GM21786 (cell line): ENCODE results near the gene LETM1.

Source experiments
- ATAC-seq: cut with Tn5 transposase; IDR thresholded peaks from one replicate; pipeline ENCODE4 v1.9.1; 2021; ENCODE audit not compliant: unreplicated experiment

LETM1 gene

DNA sequence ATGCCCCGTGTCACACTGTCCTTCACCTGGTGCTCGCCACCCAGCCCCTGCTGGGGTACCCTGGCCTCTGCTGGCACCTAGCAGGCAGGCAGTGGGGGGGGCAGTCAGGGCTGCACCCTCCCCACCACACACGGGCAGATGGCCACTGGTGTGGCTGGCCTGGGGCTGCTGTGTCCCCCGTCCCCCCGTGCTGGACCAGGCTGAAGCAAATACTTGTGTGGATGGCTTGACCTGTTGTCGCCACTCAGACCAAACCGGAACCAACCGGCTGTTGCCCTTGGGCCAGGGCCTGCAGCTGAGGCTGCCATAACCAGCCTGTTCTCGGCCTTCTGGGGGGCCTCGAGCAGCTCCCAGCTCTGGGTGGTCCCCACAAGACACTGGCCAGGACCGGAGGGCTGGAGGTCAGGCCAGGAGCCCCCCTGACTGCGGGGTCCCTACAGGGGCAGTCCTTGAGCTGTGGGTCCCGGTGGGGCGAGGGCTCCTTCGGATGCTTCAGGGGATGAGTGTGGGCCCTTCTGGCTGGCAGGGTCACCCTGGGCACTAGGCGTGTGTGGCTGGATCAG, 58.6 kb downstream of the LETM1 start:
- no peak for ATAC-seq

DNA sequence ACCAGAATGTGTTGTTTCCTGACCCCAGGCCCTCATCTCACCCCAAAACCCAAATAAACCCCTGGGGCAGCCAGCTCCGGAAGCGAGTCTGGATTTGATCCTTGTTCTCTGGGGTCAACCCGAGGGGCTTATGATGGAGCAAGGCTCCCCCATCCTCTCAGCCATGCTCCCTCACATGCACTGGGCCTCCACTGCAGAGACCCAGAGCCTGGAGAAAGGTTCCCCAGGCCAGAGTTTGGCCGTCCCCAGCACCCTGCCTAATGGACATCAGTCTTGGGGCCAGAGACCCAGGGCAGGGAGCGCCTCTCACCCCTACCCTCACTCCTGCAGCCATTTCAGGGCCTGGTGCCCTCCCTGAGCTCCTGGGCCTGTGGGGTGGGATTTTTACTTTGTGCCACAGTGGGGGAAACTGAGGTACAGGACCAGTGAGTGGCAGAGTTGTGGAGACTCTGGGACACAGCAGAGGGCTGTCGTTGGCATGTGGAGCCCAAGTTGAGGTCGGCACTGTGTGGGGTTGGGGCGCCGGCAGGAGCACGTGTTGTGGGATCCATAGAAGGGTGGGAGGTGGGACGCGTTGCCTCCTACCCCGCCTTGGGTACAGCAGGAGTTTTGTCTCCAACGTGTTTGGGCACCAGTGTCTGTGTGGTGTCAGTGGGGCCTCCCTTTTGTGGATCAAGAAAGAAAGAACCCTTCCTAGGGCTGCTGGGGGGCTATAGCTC, 59.3 kb downstream of the LETM1 start:
- no peak for ATAC-seq

DNA sequence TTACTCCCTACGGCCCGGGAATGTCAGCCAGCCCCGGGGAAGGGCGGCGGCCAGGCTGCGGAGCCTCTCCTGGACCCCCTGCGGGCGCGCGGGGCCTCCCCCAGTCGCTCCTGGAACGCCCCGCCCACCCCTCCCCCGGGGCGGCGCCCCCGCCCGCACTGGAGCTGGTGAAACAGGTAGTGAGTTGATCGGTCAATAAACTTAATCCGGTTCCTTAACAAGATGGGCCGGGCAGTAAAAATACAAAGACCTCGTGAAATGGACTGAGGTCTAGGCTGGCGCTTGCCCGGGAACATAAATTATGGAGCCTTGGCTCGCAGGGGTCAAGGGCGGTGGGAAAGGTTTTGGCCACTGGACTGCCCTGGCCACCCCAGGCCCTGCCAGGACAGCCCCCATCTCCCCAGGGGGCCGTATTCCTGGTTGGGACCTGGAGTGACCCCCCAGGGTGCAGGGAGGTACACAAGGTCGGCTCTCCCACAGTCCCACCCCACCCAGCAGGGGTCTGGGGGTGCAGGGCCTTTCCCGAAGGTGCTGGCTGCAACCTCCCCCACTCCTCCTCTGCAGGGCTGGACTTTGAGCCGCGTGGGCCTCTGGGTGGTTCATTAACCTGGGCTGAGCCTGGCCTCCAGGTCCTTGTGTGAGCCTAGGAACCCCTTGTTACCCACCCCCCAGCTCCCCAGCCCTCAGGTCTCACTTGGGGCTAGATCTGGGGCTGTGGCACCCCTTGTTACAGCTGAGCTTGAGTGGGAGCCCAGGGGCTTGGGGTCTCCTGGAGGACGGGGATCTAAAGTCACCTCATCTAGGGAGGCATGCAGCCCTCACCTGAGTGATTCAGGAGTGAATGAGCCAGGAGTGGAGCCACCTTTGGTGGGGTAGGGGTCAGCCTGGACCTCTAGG, 60.4 kb downstream of the LETM1 start:
- ATAC-seq = no peak

DNA sequence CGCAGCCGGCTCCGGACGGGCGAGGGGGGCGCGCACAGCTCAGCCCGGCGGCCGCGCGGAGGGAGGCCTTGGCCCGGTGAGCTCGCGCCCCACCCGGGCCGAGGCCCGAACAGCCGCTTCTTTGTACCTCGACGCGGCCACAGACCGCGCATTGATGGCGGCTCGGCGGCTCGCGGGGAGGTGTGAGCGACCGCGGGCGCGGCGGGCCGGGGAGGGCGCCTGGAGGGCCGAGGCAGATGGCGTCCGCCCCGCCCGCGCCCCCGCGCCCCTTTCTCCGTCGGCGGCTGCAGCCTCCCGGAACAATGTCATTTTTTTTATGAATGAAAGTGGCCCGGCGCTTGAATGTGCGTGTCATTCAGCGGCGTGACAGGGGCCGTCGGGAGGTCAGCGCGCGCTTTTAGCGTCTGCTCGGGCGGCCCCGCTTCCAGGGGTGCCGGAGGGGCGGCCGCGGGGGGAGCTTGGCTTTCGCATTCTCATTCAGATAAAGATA, 61.1 kb downstream of the LETM1 start:
- no peak for ATAC-seq

DNA sequence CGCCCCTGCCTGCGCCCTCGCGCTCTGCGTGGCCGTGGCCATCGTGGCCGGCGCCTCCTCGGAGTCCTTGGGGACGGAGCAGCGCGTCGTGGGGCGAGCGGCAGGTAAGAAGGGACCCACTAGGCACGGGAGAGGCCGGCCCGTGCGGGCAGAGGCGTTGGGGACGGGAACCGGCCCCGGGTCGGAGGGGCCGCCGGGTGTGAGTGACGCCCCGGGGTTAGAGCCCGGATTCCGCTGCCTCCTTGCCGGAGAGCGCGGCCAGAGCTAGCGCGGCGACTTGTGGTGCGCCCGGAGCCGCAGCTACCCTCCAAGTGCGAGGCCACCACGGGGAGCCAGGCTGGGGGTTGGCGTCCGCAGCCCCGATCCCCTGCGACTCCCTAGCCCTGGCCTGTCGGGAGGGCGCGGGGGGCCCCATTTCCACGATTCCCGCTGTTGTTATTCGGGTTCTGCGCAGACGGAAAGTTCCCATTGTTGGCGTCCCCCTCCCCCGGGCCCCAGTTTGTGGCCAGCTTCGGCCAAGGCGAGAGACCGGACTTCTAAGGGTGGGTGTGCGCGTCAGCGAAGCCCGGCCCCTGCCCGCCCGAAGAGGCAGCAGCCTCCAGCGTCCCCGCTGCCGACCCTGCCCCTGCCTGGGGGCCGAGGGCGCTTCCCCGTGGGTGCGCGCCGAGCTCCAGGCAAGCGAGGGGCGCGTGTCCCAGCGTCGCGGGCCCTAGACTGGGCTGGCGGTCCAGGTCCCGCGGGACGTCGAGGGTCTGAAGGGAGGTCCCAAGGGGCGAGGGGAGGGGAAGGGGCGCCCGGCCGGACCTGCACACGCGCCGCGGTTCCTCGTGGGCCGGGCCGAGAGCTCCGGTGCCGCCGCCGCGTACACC, 61.8 kb downstream of the LETM1 start:
- no peak for ATAC-seq

DNA sequence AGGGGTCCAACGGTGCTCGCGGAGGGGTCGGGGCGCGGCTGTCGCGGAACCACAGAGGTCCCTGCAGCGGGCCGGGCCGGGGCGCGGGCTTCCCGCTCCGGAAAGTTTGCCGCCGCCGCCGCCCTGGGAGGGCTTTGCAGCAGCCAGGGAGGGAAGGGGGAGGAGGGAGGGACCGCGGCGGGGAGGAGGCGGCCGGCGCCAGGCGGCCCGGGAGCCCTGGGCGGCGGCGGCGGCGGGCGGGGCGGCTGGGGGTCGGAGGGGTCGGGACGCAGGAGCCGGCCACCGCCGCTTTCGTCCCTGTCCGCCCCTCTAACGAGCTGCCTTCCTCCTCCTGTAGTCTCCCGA, 62.5 kb downstream of the LETM1 start:
- ATAC-seq = no peak

DNA sequence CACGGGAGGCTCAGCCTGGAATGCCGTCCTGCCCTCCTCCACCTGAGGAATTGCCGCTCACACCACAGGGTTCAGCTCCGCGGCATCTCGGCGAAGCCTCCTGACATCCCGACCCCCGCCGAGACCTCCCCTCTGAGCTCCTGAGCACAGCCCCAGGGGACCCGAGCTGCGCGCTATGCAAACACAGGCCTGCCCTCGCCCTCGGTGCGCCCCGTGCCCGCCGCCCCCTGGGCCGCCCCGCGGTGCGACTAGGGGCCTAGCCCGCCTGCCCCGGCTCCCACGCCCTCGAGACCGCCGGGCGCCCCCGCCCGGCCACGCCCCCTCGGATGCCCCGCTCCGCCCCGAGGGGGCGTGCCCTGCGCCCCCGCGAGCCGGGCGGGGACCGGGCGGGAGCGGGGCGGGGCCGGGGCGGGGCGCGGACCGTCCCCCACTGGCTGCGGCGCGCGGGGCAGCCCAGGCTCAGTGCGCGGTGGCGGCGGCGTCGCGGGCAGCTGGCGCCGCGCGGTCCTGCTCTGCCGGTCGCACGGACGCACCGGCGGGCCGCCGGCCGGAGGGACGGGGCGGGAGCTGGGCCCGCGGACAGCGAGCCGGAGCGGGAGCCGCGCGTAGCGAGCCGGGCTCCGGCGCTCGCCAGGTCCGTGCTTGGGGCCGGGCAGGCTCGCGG, 63.0 kb downstream of the LETM1 start, which contains the start of gene FGFR3:
Gene FGFR3, plus strand, starts transcription at position 462 of the 664 bp plus-strand sequence. CDS start 642 bp downstream, outside the sequence.
- ATAC-seq = no peak

DNA sequence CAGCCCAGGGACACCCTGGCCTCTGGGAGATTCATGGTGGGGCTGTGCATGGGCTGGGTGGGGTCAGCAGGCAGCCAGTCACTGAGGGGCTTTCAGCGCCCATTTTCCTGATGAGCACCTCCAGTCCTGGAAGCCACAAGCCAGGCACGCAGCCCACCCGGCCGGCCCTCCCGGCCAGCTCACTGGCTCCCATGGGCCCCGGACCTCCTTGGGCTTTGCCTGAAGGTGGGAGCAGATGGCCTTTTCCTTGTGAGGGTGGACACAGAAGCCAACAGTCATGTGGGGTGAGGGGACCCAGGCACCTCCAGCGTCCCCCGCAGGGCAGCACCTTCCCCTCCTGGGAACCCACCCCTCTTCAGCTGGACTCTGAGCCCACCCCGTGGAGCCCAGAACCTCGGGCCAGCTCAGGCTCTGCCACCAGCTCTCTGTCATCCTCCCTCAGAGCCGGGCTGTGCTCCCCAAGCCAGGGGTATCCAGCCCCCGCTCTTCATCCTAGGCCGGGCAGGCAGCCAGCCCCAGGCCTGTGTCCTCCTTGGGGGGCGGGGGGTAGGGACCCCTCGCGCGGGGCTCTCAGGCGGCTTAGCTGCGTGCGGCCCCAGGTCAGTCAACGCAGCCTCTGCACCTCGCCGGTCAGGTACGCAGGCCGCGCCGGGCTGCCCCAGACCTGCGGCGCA, 63.7 kb downstream of the LETM1 start:
- no peak for ATAC-seq

DNA sequence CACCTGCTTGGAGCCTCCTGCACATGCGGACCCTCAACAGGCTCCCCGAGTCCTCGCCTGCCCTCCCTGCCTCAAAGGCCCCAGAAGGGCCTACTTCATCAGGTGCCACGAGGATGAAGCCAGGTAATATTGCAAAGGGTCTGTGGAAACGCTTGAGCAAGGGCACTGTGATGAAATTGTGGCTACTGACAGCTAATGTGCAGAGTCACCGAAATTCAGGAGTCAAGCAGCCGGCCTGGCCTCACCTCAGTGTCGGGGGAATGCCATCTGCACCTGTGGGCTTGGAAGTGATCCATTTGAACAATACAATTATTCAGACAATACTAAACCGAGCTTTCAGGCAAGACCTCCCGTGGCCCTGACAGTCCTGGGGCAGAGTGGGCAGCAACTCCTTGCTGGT, 66.0 kb downstream of the LETM1 start:
- no peak for ATAC-seq

DNA sequence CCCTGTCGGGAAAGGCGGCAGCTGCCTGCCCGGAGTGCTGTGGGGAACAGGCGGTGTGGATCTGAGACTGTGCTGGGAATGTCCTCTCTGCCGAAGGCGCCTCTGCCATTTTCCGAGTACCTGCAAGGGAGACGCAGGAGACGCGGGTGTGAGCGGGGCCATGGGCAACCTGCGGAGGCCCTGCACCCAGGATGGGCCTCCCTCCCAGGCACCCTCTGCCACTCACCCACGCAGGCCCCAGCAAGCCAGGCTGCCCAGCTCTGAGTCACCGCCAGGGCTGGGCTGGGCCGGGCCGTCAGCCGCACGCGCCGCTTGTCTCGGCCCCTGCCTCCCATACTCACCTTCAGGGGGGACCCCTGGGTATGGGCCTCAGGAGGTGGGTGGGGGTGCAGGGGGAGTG, 66.4 kb downstream of the LETM1 start:
- ATAC-seq = no peak

DNA sequence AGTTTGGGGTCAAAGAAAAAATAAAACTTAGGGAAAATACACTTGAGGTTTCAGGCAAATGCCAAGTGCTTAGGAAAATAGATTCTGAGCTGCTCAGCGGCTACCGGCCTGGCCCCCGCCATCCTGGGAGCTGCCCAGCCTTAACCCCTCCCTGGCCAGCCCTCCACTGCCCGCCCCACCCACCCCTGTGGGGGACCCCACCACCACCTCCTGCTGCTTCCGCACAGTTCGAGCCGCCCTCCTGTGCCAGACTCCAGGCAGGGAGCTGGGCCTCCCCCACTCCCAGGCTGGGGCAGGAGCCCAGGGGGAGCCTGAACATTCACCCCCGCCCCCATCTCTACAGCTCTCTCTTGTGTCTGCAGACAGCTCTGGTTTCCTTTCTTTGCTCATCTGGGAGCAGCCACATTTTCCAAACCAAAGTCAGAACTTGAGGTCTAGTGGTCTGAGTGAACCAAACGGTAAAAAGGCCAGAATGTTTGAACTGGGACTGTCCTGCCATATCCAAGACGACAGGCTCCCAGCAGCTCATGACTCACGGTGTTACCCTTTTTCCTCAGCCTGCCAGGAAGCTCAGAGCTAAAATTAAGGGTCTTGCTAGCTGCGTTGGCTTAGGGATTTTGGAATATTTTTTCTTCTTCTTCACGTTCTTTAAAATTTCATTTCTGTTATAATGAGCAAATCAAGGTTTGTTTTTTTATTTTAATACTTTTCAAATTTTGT, 67.5 kb downstream of the LETM1 start:
- ATAC-seq = no peak

DNA sequence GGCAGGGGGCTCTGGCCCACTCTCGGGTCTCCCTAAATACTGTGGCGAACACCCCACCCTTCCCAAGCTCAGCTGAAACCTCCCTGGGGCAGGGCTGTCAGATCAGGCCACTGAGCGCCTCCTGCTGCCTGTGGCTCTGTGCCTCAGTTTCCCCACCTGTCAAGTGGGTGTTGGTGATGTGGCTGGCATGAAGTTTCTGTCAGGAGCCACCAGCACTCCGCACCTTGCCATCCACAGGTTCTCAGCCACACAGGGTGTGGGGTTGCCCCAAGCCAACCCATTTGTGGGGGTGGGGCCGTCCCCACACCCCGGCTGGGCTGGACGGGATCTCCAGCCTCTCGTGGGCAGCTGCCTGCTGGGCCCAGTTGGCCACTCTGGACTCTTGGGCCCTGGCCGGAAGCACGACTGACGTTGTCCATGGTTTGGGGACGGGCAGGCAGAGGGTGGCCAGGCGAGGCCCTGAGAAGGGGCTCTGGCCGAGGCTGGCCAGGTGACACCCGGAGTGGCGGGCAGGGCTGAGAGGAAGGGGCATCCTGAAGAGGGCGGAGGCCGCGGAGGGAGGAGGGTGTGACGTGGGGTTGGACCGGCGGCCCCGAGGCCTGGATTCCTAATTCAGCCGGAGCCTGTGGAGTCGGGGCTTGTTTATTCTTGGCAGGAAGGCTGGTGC, 68.4 kb downstream of the LETM1 start:
- no peak for ATAC-seq

DNA sequence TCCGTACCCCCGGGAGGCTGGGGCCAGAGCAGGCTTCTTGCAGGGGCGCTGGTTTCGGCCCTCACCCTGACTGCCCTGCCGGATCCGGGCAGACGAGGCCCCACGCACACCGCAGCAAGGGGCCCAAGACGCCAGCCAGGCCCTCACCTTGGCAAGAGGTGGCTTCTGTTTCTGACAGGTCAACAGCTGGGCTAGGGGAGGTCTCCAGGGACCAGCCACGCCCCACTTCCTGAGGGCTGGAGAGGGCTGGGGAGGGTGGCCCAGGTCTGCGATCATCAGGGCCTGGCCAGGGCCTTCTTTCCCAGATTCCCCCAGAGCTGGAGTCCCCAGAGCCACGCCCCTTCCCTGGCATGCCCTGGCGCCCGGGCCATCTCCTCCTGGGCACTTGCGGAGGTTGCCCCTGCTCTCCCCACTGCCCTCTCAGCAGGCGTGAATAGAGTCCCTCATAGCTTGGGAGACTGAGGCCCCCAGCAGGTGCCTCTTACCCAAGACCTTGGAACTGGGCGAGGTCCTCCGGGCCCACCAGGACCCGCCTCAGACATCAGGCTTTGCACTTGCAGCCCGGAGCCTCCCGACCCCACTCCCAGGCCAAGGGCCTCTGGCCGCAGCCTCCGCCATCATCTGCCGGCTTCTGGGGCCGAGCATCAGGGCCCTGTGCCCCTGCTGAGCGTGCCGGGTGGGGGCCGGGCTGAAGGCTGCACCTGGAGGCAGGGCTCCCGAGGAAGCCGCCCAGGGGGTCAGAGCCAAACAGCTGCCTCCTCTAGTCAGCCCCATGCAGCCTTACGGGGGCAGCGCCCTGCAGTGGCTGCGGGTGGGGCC, 69.2 kb downstream of the LETM1 start:
- ATAC-seq = no peak

DNA sequence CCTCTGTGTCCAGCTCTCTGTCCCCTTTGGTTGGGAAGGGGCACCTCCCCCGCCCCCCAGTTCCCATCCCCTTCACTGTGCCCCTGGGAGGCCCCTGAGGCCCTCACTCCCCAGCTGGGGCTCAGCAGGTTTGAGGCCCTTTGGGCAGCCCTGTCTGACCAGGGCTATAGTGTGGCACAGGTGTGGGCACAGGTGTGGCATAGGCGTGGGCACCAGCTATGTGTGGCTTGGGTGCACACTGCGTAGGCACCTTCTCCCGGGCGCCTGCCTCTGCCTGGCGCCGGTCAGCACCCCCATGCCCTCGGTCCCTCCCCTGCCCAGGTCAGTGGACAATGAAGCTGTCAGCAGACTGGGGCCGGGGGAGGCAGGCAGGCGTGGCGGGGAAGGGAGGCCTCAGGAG, 70.4 kb downstream of the LETM1 start:
- ATAC-seq = no peak

DNA sequence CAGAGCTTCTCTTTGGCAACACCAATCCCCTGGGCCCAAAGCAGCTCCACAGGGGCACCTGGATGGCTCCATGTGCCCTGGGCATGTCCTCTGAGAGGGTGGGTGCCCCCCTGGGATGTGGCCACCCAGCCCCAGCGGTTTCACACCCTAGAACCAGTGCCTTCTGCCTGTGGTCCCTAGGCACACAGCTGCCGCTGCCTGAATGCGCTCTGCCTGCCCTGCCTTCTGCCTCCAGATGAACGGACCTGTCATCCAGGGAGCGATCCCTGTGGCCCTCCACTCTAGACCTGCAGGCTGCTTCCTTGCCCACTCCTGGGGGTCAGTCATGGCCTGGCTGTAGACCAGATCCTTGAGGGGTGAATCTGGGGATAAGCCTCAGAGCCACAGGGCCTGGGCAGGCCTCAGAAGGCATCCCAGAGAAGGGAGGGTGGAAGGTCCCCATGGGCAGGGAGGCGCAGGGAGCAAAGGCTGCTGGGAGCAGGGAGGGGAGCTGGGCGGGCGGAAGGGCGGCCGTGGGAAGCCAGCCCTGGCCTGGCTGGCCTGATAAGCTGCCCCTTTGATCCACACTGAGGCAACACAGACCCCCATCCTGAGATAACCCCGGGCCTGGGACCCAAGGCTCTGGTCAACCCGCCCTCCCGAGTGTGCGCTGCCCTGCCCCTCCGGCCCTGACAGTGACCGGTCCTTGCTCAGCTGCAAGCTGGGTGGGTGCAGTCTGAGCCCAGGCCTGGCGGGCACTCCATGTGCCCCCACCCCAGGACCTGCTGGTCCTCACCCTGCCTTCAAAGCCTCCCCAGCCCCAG, 71.0 kb downstream of the LETM1 start:
- no peak for ATAC-seq

DNA sequence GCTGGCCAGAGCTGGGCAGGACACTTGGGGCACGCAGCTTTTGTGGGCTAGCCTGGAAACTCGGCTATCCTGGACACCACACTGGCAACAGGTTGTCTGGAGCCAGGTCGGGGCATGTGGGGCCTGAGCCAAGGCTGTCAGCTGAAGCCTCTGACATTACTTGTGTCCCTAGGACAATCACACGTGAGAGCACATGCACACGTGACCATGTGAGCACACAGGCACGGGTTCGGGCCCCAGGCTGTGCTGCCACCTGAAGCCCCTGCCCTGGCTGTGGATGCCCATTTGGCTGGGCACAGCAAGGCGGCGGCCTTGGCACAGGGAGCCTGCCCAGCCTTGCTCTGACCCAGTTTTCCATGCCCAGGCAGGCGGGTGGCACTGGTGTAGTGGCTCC, 71.6 kb downstream of the LETM1 start:
- ATAC-seq = no peak

DNA sequence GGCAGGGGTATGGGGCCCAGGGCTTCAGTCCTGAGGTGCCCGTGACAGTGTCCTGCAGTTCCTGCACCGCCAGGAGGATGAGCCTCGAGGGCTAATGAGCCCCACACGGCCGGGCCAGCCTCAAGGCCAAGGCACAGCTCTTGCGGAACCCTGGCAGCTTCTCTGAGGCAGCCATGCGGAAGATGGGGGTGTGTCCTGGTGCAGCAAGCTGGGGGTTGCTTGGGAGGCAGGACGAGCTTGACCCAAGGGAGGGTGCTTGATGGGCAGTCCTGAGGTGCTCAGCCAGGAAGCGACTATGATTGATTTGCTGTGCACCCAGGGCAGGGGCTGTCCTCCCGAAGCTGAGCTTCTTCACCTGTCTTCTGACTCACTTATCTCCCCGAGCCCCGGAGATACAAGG, 72.0 kb downstream of the LETM1 start:
- no peak for ATAC-seq
